Subcutaneous adipose tissue (tissue), 4 donors: ENCODE data around the gene NFKB1. TPM values are rescaled to one million over a fixed set of nuclear protein-coding genes. Genes with fewer than 3 reads are reported as not detected.

Experiments used
- total RNA-seq, 4 donors: library from RNA; depleted of rRNA; stranded (reverse); fragments of >200 nt; gene quantifications; one replicate each; pipeline ENCODE4 v1.1.0, GENCODE V29; 2016
- TF ChIP-seq, protein P1 (sequence below): fragments of 450-650 bp; IDR thresholded peaks from one replicate; pipeline ENCODE4 v1.5.1; 2016; ENCODE audit warnings: low read depth, mild to moderate bottlenecking, control low read depth, antibody characterized with exemption, moderate library complexity

NFKB1 gene
- total RNA-seq, 4 donors from 2014 or later = 30.4 to 35.4 (median 32.6) TPM

DNA sequence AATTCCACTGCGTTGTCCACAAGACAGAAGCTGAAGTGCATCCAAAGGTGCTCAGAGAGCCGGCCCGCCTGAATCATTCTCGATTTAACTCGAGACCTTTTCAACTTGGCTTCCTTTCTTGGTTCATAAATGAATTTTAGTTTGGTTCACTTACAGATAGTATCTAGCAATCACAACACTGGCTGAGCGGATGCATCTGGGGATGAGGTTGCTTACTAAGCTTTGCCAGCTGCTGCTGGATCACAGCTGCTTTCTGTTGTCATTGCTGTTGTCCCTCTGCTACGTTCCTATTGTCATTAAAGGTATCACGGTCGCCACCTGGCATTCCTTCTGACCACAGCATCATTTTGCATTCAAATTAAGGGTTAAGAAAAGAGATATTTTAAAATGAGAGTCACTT is 115.5 kb downstream of the NFKB1 start:
- TF ChIP-seq, protein P1, sequence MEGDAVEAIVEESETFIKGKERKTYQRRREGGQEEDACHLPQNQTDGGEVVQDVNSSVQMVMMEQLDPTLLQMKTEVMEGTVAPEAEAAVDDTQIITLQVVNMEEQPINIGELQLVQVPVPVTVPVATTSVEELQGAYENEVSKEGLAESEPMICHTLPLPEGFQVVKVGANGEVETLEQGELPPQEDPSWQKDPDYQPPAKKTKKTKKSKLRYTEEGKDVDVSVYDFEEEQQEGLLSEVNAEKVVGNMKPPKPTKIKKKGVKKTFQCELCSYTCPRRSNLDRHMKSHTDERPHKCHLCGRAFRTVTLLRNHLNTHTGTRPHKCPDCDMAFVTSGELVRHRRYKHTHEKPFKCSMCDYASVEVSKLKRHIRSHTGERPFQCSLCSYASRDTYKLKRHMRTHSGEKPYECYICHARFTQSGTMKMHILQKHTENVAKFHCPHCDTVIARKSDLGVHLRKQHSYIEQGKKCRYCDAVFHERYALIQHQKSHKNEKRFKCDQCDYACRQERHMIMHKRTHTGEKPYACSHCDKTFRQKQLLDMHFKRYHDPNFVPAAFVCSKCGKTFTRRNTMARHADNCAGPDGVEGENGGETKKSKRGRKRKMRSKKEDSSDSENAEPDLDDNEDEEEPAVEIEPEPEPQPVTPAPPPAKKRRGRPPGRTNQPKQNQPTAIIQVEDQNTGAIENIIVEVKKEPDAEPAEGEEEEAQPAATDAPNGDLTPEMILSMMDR = no peak

- TF ChIP-seq, protein P1 = no peak
These were observed 119.7 kb downstream of the NFKB1 start for GRCh38 chr4:102620697-102621497.

- TF ChIP-seq, protein P1 = no peak
These were observed 122.5 kb downstream of the NFKB1 start for GRCh38 chr4:102623622-102624021.

GRCh38 chr4:102624505-102624904 is 123.3 kb downstream of the NFKB1 start:
- TF ChIP-seq, protein P1 = no peak

DNA sequence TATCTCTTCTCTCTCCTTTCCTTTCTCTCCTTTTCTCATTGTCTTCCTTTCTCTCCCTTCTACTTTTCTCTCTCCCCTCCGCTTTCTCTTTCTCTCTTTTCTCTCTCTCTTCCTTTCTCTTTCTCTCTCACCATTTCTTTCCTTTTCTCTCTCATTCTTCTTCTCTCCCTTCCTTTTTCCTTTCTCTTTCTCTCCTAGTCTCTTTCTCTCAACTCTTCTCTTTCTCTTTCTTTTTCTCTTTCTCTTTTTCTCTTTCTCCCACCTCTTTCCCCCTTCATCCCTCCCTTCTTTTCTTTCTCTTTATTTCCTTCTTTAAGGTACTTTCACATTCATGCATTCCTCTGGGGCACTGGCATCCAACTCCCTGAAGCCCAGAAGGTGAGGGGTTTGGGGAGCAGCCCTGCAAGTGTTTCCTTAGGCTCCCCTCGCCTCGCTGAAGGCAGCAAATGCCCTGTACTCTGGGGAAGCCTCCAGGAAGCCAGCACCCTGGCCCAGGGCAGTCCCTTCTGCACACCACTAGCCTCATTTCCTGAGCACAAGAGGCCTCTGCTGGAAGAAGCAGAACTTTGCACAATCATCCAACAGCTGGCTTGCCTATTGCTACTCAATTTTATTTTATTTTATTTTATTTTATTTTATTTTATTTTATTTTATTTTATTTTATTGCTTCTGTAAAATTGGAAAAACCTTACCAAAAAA is 124.2 kb downstream of the NFKB1 start:
- TF ChIP-seq, protein P1 = no peak

DNA sequence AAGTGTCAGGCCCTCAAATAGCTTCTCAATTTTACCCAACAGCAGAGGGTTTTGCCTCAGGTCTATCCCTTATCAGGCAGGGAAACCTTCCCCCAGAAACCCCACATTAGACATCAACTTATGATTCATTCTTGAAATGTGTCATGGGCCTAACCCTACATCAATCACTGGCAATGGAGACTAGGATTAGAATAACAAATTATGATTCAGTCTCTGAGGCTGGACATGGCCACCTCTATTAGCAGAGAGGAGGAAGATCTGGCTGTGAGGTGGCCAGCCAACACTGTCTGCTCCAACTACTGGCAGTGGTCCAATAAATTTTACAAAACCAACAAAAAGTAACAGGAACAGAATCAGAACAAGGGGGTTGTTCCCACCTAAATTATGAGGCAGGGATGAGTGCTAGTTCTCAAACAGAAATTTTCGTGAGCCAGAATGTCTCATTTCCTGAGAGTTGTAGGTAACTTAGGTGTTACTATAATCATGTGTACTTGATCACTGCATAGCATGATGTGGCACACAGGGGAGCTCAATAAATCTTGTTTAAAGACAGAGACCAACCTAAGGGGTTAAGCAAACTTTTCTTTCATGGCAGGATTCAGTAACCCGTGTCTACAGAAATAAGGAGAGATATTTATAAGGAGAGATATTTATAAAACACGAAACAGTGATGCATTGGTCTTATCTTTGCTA is 126.8 kb downstream of the NFKB1 start:
- TF ChIP-seq, protein P1 = no peak

DNA sequence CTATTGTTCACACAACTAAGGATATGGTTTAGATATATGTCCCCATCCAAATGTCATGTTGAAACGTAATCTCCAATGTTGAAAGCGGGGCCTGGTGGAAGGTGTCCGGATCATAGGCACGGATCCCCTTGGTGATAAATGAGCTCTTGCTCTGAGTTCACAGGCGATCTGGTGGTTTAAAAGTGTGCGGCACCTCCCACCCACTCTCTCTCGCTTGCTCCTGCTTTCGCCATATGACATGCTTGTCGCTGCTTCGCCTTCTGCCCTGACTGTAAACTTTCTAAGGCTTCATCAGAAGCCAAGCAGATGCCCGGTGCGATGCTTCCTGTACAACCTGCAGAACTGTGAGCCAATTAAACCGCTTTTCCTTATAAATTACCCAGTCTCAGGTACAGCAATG is 128.5 kb downstream of the NFKB1 start:
- TF ChIP-seq, protein P1 = no peak
